ENCODE results near the gene ABR. TPM values are rescaled to one million over a fixed set of nuclear protein-coding genes. Genes with fewer than 3 reads are reported as not detected.

Gene ABR
- total RNA-seq, 1 experiment from 2014 or later = 35.4 TPM

GRCh38 chr17:1040216-1040600 is 139.6 kb downstream of the ABR start:
- no peak overlapping the region for H2AFZ ChIP-seq (ENCODE audit: low read length)
- no peaks in the 10 kb centered on the region for H3K9me3 ChIP-seq (ENCODE audit: low read length)
- ATAC-seq (no peak), DNase-seq (no peak)
- no peaks in the 10 kb centered on the region for H3F3A ChIP-seq (ENCODE audit: low read length, unreplicated experiment)
- CTCF ChIA-PET = no interaction called here
- TF ChIP-seq EZH2phosphoT487 (IDR thresholded peaks at IDR 0.05; ENCODE audit: borderline replicate concordance, low read length) (no peak), CTCF (conservative IDR thresholded peaks at IDR 0.05; ENCODE audit: low read depth, low read length) (no peak), EZH2 (IDR thresholded peaks at IDR 0.05; ENCODE audit: low read length, unreplicated experiment) (no peak)
- H3K9me2 ChIP-seq (replicated peaks; ENCODE audit: low read length) = no peaks in the 10 kb centered on the region
- intact Hi-C loops (cut with micrococcal nuclease) = no loop called here
- H3K36me3 ChIP-seq (ENCODE audit: low read depth, low read length) = 0 out of 2 replicates have a peak, but pooled peaks cover 6% of the 10 kb centered on the region
- POLR2A ChIA-PET (ENCODE audit: unreplicated experiment) = no interaction called here
- H3K4me2 ChIP-seq (ENCODE audit: low read length) = no peak overlapping the region
- H3K27me3 ChIP-seq (ENCODE audit: low read length) = no peaks in the 10 kb centered on the region
- H3K79me2 ChIP-seq (ENCODE audit: low read length) = no peaks in the 10 kb centered on the region
- no TSS peak for BruUV-seq (replicated peaks)
- H4K20me1 ChIP-seq (ENCODE audit: low read length) = no peaks in the 10 kb centered on the region
- H3K4me1 ChIP-seq (ENCODE audit: insufficient read depth, low read length) = no peaks in the 10 kb centered on the region
- H3K9ac ChIP-seq (ENCODE audit: low read length) = no peak overlapping the region
- H3K27ac ChIP-seq (ENCODE audit: low read length) = no peak overlapping the region
- H3K4me3 ChIP-seq (ENCODE audit: low read length) = no peak overlapping the region

- H3K9me3 ChIP-seq (ENCODE audit: low read length) = no peaks in the 10 kb centered on the region
- H3K4me1 ChIP-seq (ENCODE audit: insufficient read depth, low read length) = no peaks in the 10 kb centered on the region
- no peak overlapping the region for H3K27ac ChIP-seq (ENCODE audit: low read length)
- H3F3A ChIP-seq (ENCODE audit: low read length, unreplicated experiment) = no peaks in the 10 kb centered on the region
- CTCF ChIA-PET = no interaction called here
- no peak overlapping the region for H2AFZ ChIP-seq (ENCODE audit: low read length)
- H3K4me3 ChIP-seq (ENCODE audit: low read length) = no peak overlapping the region
- no peaks in the 10 kb centered on the region for H4K20me1 ChIP-seq (ENCODE audit: low read length)
- no peaks in the 10 kb centered on the region for H3K79me2 ChIP-seq (ENCODE audit: low read length)
- 0 out of 2 replicates have a peak, but pooled peaks cover 6% of the 10 kb centered on the region for H3K36me3 ChIP-seq (ENCODE audit: low read depth, low read length)
- H3K9ac ChIP-seq (ENCODE audit: low read length) = no peak overlapping the region
- TF ChIP-seq CTCF (conservative IDR thresholded peaks at IDR 0.05; ENCODE audit: low read depth, low read length) (no peak), EZH2 (IDR thresholded peaks at IDR 0.05; ENCODE audit: low read length, unreplicated experiment) (no peak), EZH2phosphoT487 (IDR thresholded peaks at IDR 0.05; ENCODE audit: borderline replicate concordance, low read length) (no peak)
- no peaks in the 10 kb centered on the region for H3K9me2 ChIP-seq (replicated peaks; ENCODE audit: low read length)
- ATAC-seq = no peak
- H3K27me3 ChIP-seq (ENCODE audit: low read length) = no peaks in the 10 kb centered on the region
- H3K4me2 ChIP-seq (ENCODE audit: low read length) = no peak overlapping the region
- intact Hi-C loops (cut with micrococcal nuclease) = no loop called here
- no TSS peak for BruUV-seq (replicated peaks)
- POLR2A ChIA-PET (ENCODE audit: unreplicated experiment) = no interaction called here
- DNase-seq = no peak
Observed at GRCh38 chr17:1039511-1040215, 140.1 kb downstream of the ABR start.

GRCh38 chr17:1039123-1039507 is 140.7 kb downstream of the ABR start:
- DNase-seq (no peak), ATAC-seq (no peak)
- H3K9me2 ChIP-seq (replicated peaks; ENCODE audit: low read length) = no peaks in the 10 kb centered on the region
- no peak for TF ChIP-seq EZH2 (IDR thresholded peaks at IDR 0.05; ENCODE audit: low read length, unreplicated experiment)
- TF ChIP-seq CTCF (conservative IDR thresholded peaks at IDR 0.05; ENCODE audit: low read depth, low read length) = no peak
- no peak for TF ChIP-seq EZH2phosphoT487 (IDR thresholded peaks at IDR 0.05; ENCODE audit: borderline replicate concordance, low read length)
- no peak overlapping the region for H3K4me3 ChIP-seq (ENCODE audit: low read length)
- no peaks in the 10 kb centered on the region for H3K79me2 ChIP-seq (ENCODE audit: low read length)
- no peak overlapping the region for H2AFZ ChIP-seq (ENCODE audit: low read length)
- H3F3A ChIP-seq (ENCODE audit: low read length, unreplicated experiment) = no peaks in the 10 kb centered on the region
- no peaks in the 10 kb centered on the region for H3K4me1 ChIP-seq (ENCODE audit: insufficient read depth, low read length)
- H3K9ac ChIP-seq (ENCODE audit: low read length) = no peak overlapping the region
- H3K9me3 ChIP-seq (ENCODE audit: low read length) = no peaks in the 10 kb centered on the region
- BruUV-seq (replicated peaks) = no TSS peak
- H3K27me3 ChIP-seq (ENCODE audit: low read length) = no peaks in the 10 kb centered on the region
- POLR2A ChIA-PET (ENCODE audit: unreplicated experiment) = no interaction called here
- intact Hi-C loops (cut with micrococcal nuclease) = no loop called here
- CTCF ChIA-PET = no interaction called here
- no peak overlapping the region for H3K4me2 ChIP-seq (ENCODE audit: low read length)
- H3K36me3 ChIP-seq (ENCODE audit: low read depth, low read length) = 0 out of 2 replicates have a peak, but pooled peaks cover 6% of the 10 kb centered on the region
- no peaks in the 10 kb centered on the region for H4K20me1 ChIP-seq (ENCODE audit: low read length)
- no peak overlapping the region for H3K27ac ChIP-seq (ENCODE audit: low read length)
